Measurements from ENCODE around the gene DIS3L2.
"Not testable (repeated sequence)": the region's sequence is repeated elsewhere in the genome, so short reads cannot be mapped to it uniquely, and the experiment has no call there.

DIS3L2 gene

DNA sequence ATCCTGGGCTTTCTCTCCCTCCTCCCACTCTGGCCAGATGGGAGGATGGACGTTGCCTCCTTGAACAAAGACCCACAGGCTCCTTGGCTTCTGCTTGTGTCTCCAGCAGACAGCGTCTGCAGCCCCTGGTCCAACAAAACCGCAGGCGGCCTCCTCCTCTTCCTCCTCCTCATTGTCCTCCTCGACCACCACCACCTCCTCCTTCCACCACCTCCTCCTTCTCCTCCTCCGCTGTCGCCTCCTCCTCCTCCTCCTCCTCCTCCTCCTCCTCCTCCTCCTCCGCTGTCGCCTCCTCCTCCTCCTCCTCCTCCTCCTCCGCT lies 371.4 kb downstream of the DIS3L2 start:
- H3K4me2 ChIP-seq (ENCODE audit: low read depth, low read length, poor library complexity, severe bottlenecking): no peak overlapping the region
- H4K20me1 ChIP-seq (ENCODE audit: insufficient read depth, low read length, poor library complexity, severe bottlenecking): no peaks in the 10 kb centered on the region
- no peaks in the 10 kb centered on the region for H3K36me3 ChIP-seq (ENCODE audit: insufficient read depth, low read length)
- no peaks in the 10 kb centered on the region for H3K9me3 ChIP-seq (ENCODE audit: insufficient read depth, low read depth, low read length)
- H3K27me3 ChIP-seq (ENCODE audit: insufficient read depth, low read length, poor library complexity, severe bottlenecking): no peaks in the 10 kb centered on the region
- H3K9me2 ChIP-seq (replicated peaks; ENCODE audit: low read depth, low read length): no peaks in the 10 kb centered on the region
- no peak overlapping the region for H3K9ac ChIP-seq (ENCODE audit: low read depth, low read length, poor library complexity, severe bottlenecking)
- no peak overlapping the region for H2AFZ ChIP-seq (ENCODE audit: low read length)
- H3K79me2 ChIP-seq (ENCODE audit: insufficient read depth, low read length): no peaks in the 10 kb centered on the region
- no peak overlapping the region for H3K4me3 ChIP-seq (ENCODE audit: low read length, poor library complexity, severe bottlenecking)
- TF ChIP-seq EZH2phosphoT487 (IDR thresholded peaks at IDR 0.05; ENCODE audit: borderline replicate concordance): no peak
- TF ChIP-seq, protein P1, sequence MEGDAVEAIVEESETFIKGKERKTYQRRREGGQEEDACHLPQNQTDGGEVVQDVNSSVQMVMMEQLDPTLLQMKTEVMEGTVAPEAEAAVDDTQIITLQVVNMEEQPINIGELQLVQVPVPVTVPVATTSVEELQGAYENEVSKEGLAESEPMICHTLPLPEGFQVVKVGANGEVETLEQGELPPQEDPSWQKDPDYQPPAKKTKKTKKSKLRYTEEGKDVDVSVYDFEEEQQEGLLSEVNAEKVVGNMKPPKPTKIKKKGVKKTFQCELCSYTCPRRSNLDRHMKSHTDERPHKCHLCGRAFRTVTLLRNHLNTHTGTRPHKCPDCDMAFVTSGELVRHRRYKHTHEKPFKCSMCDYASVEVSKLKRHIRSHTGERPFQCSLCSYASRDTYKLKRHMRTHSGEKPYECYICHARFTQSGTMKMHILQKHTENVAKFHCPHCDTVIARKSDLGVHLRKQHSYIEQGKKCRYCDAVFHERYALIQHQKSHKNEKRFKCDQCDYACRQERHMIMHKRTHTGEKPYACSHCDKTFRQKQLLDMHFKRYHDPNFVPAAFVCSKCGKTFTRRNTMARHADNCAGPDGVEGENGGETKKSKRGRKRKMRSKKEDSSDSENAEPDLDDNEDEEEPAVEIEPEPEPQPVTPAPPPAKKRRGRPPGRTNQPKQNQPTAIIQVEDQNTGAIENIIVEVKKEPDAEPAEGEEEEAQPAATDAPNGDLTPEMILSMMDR (conservative IDR thresholded peaks at IDR 0.05; ENCODE audit: low read length): no peak
- H3F3A ChIP-seq (ENCODE audit: low read depth): no peaks in the 10 kb centered on the region
- H3K4me1 ChIP-seq (ENCODE audit: insufficient read depth, low read length, poor library complexity, severe bottlenecking): peaks cover 4% of the 10 kb centered on the region

DNA sequence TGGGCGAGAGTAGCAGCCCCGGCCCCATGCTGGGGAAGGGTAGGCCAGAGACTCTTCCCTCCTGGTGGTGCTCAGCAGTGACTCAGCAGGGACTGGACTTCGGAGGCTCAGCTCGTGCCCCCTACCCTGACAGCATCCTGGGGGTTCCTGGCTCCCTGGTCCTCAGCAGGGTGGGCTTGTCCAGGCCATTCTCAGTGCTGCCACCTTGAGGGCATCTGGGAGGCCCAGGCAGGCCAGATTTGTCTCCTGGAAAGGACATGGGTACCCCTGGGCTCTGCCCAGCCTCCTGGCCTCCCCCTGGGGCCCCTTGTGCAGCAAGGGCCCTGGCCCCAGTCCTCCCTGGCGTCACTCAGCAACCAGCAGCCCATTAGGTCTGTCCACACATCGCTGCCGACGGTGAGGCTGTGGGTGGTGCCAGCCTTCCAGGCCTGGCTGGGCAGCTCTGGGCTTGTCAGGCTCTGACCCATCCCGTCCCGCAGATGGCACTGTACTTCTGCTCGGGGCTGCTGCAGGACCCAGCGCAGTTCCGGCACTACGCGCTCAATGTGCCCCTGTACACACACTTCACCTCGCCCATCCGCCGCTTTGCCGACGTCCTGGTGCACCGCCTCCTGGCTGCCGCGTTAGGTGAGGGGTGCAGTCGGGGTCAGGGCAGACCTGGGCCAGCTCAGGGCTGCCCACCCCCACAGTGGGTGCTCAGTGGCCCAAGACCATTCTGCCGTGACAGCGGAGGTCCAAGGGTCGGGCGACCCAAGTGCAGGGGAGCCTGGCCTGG lies 372.0 kb downstream of the DIS3L2 start:
- Histone ChIP-seq H4K20me1 (ENCODE audit: insufficient read depth, low read length, poor library complexity, severe bottlenecking) (no peaks in the 10 kb centered on the region), H3F3A (ENCODE audit: low read depth) (no peaks in the 10 kb centered on the region), H3K4me3 (ENCODE audit: low read length, poor library complexity, severe bottlenecking) (no peak overlapping the region), H3K79me2 (ENCODE audit: insufficient read depth, low read length) (no peaks in the 10 kb centered on the region), H3K4me2 (ENCODE audit: low read depth, low read length, poor library complexity, severe bottlenecking) (no peak overlapping the region), H3K9me3 (ENCODE audit: insufficient read depth, low read depth, low read length) (no peaks in the 10 kb centered on the region), H3K27me3 (ENCODE audit: insufficient read depth, low read length, poor library complexity, severe bottlenecking) (no peaks in the 10 kb centered on the region), H3K36me3 (ENCODE audit: insufficient read depth, low read length) (no peaks in the 10 kb centered on the region), H3K4me1 (ENCODE audit: insufficient read depth, low read length, poor library complexity, severe bottlenecking) (no peaks in the 10 kb centered on the region), H3K9ac (ENCODE audit: low read depth, low read length, poor library complexity, severe bottlenecking) (no peak overlapping the region), H3K9me2 (replicated peaks; ENCODE audit: low read depth, low read length) (no peaks in the 10 kb centered on the region), H2AFZ (ENCODE audit: low read length) (no peak overlapping the region)
- no peak for TF ChIP-seq EZH2phosphoT487 (IDR thresholded peaks at IDR 0.05; ENCODE audit: borderline replicate concordance)
- TF ChIP-seq, protein P1 (conservative IDR thresholded peaks at IDR 0.05; ENCODE audit: low read length): peak; percentile 66

DNA sequence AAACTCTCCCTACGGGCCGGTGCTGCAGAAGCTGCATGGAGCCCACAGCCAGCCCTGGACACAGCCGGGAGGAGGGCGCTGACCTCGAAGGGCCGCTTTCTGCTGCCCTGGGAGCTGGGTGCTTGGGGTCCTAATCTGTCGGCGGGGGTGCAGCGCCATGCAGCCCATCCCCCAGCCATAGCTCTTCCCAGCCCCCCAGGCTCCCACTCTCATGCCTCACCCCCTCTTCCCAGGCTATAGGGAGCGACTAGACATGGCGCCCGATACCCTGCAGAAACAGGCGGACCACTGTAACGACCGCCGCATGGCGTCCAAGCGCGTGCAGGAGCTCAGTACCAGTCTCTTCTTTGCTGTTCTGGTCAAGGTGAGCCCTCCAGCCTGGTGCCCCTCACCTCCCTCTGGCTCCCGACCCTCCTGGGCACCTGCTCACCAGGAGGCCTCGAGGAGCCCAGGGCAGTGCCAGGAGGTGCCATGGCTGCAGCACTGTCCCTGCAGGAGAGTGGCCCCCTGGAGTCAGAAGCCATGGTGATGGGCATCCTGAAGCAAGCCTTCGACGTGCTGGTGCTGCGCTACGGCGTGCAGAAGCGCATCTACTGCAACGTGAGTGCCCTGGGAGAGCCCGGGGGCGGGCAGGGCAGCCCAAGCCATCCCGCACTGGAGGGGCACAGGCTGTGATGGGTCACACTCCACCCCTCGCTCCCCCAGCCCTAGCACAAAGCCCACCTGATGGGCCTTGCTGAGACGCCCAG lies 372.8 kb downstream of the DIS3L2 start:
- not testable (repeated sequence) for H3F3A ChIP-seq (ENCODE audit: low read depth); H3K4me3 ChIP-seq (ENCODE audit: low read length, poor library complexity, severe bottlenecking); H3K4me2 ChIP-seq (ENCODE audit: low read depth, low read length, poor library complexity, severe bottlenecking); H3K9me3 ChIP-seq (ENCODE audit: insufficient read depth, low read depth, low read length); H3K79me2 ChIP-seq (ENCODE audit: insufficient read depth, low read length); H3K27me3 ChIP-seq (ENCODE audit: insufficient read depth, low read length, poor library complexity, severe bottlenecking); H4K20me1 ChIP-seq (ENCODE audit: insufficient read depth, low read length, poor library complexity, severe bottlenecking); H3K9ac ChIP-seq (ENCODE audit: low read depth, low read length, poor library complexity, severe bottlenecking); H2AFZ ChIP-seq (ENCODE audit: low read length); H3K36me3 ChIP-seq (ENCODE audit: insufficient read depth, low read length); H3K9me2 ChIP-seq (replicated peaks; ENCODE audit: low read depth, low read length); H3K4me1 ChIP-seq (ENCODE audit: insufficient read depth, low read length, poor library complexity, severe bottlenecking)

DNA sequence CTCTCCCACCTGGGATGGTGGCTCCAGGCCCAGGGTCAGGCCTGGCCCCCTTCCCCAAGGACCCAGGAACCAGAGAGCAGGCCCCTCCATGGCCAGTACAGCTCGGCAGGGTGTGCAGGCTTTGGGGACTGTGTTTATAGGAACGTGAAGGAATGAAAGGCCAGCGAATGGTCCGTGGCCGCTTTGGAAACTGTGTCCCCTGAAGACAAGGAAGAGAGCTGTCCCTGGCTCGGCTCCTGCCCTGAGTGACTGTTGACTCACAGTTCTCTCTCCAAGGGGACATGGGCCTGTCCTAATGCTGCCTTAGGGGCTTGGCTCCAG lies 373.3 kb downstream of the DIS3L2 start:
- H3K9me3 ChIP-seq (ENCODE audit: insufficient read depth, low read depth, low read length); H3K36me3 ChIP-seq (ENCODE audit: insufficient read depth, low read length): not testable (repeated sequence)

More for the DNA sequence above, 373.3 kb downstream of the DIS3L2 start:
- H3K9me2 ChIP-seq (replicated peaks; ENCODE audit: low read depth, low read length); H2AFZ ChIP-seq (ENCODE audit: low read length); H3K79me2 ChIP-seq (ENCODE audit: insufficient read depth, low read length); H4K20me1 ChIP-seq (ENCODE audit: insufficient read depth, low read length, poor library complexity, severe bottlenecking); H3K4me3 ChIP-seq (ENCODE audit: low read length, poor library complexity, severe bottlenecking); H3F3A ChIP-seq (ENCODE audit: low read depth); H3K4me1 ChIP-seq (ENCODE audit: insufficient read depth, low read length, poor library complexity, severe bottlenecking); H3K9ac ChIP-seq (ENCODE audit: low read depth, low read length, poor library complexity, severe bottlenecking); H3K27me3 ChIP-seq (ENCODE audit: insufficient read depth, low read length, poor library complexity, severe bottlenecking); H3K4me2 ChIP-seq (ENCODE audit: low read depth, low read length, poor library complexity, severe bottlenecking): not testable (repeated sequence)
